GM21367 (cell line): Measurements from ENCODE around the gene PPM1J.

Experiments used
- ATAC-seq: cut with Tn5 transposase; IDR thresholded peaks from one replicate; pipeline ENCODE4 v1.9.1; 2021; ENCODE audit not compliant: unreplicated experiment

PPM1J gene

DNA sequence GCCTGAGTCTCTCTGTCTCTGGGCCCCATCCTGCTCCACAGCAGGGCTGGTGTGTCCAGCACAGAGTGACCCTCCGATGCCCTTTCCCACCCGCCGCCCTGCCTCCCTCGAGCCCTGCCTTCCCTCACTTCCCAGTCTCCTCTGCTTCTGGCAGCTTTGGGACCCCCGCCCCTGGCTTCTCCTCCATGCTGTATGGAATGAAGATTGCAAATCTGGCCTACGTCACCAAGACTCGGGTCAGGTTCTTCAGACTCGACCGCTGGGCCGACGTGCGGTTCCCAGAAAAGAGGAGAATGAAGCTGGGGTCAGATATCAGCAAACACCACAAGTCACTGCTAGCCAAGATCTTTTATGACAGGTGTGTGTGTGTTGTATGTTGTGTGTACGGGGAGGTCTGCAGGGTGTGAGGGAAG is 26.3 kb downstream of the PPM1J start:
- ATAC-seq, result no peak

DNA sequence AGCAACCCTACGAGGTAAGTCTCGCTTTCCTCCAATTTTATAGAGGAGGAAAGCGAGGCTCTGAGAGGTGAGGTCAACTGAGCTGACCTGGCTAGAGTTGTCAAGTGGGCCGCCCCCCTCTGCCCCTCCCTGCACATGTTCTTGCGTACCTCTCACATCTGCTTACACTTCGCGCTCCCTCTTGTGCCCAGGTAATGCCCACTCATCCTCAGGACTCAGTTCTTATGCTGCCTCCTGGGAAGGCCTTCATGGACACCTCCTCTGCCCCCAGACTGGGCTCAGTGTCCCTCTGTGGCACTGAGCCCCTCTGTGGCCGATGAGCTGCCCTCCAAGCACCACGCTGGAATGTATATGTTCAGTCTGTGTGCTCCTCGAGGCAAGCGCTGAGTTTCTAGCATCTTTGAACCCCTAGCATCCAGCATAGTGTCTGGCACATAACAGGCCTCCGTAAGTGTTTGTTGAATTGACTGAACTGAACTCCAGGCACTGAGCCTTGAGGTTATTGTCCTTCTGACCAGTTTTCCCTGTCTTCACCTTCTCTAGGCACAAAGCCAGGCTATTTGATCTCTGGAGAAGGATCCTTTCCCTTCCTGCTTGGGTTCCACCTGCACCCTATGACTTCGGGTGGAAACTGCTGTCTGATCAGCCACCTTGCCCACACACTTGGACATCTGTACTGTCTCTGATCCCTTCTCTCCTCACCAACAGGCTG is 27.2 kb downstream of the PPM1J start:
- ATAC-seq, result no peak

DNA sequence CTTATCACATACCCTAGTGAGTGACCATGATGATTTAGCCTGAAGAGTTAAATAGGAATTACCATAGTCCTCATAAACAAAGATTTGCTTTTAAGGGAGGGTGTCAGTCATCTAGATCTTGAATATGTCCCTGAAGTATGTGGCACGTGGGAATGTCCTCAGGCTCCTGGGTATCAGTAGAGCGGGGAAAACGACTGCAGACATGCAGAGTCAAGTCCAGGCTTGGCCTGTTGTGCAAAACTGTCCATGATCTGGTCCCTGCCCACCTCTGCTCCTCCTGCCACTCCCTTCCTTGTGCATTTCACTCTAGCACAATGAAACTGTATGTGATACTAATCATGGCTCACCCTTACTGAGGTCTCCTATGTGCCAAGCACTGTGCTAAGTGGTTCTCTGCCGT is 27.8 kb downstream of the PPM1J start:
- no peak for ATAC-seq

DNA sequence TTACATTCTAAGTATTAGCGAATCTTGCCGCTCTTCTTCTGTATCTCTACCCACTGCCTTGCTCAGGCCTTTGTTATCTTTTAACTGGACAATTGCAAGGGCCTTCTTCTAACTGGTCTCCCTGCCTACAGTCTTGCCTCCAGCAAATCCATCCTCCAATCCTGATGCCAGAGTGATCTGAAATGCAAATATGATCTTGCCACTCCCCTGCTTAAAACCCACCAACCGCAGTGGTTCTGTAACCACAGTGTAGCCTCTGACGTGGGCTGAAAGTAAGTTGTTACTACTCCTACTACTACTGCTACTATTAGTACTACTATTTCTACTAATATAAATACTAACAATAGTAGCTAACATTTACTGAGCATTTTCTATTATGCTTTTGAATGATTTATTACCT is 28.3 kb downstream of the PPM1J start:
- no peak for ATAC-seq

DNA sequence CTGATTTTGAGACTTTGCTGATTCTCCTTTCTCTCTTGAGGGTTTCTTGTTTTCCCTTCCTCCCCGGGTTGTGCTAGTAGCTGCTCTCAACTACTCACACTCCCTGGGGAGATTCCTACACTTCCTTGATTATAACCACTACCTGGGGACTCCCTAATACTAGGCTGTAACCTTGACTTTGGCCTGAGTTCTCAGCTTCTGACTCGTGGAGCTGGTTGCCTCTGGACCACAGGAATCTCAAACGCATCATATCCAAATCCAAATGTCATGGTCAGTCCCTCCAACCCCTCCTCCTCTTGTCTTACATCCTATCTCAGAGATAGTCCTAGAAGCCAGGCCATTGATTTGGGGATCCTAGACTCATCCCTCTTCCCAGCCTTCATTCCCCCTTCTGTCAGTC is 28.7 kb downstream of the PPM1J start:
- ATAC-seq, result no peak

DNA sequence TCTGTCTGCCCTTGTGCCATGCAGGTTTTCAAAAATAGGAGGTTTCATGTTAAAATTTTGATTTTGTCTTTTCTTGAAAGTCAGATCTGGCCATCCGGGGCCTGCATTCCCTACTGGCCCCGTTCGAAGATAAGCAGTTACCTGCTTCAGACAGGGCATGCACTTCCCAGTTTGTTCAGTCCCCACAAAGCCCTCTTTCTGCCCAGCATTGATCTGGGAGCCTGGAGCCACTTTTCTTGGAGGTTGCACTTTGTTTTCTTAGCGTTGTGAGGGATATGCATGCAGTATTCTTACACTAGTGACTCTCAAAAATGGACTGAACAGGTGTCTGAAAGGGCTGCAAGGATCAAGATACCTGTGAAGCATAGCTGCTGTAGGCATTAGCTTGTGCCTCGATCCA is 29.2 kb downstream of the PPM1J start:
- ATAC-seq, result no peak

DNA sequence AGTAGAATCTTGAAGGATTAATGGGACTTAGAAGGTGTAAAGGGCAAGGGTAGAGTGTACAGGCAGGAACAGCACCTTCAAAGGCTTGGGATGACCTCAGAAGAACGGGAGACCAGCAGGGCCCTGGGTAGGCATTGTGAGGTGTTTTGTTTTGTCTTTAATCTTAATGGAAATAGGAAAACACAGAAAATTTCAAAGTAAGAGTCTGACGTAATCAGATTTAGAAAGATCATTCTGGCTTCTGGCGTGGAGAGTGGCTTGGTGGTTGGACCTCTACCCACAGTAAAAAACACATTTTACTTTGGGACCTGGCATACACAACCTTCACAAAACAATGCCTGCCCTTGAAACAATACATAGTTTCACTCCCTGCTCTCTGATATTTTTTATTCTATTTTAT is 36.5 kb downstream of the PPM1J start:
- ATAC-seq, result no peak

DNA sequence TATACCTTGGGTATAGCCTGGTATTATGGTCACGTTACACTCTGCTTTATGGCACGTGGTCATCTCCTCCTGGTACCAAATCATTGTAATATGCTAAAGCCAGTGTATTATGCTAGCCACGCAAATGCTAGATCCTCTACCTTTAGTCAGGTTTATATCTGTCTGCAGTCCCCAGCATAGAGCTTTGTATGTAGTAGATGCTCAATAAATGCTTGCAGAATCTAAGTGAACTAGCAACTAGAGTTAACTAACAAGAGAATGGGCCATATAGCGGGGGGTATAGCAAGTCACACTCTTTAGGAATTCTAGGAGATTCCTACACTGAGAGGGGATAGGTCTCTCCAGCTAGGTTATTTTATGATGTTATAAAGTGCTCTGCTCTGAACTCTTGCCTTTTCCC is 37.6 kb downstream of the PPM1J start:
- ATAC-seq, result no peak

DNA sequence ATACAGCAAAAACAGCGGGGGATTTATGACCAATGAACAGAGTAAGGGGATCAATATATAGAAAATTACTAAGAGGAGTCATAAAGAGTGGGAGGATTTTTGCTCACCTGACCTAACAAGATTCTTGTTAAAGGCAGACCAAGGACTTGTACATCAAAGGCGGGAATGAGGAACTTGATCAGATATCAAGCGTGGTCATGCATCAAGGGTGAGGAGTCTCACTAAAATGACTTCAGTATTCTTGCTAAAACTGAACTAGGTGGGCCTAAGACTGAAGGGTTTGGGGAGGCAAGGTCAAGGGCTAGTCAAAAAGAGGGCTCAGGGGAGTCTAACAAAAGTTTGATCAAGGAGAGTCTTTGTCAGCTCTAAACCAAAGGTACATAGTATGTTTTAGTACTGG is 38.6 kb downstream of the PPM1J start:
- no peak for ATAC-seq

DNA sequence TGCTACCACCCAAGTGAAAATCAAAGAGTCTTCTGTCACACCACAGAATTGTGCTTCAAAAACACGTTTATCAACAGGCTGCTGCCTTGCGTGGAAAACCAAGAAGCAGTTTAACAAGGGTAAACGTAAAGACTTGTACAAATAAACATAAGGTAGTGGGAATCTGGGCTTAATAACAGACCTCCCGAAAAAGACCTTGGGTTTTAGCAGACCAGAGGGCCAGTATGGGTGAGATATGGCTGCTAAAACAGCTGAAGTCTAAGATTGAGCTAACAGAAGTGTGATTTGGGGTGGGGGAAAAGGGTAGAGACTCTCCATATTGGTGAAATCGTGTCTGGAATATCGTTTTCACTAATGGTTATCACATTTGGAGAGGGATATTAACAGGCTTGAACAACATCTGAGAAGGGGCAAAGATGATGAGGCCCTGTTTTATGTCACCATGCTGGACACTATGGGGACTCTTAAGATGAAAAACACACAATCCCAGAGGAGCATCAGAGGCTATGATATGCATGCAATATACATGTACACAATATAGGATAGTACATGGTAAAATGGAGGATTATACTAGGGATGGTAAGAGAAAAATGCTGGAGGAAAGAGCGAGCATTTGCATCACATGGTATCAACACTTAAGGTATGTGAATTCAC is 39.3 kb downstream of the PPM1J start:
- ATAC-seq, result no peak

DNA sequence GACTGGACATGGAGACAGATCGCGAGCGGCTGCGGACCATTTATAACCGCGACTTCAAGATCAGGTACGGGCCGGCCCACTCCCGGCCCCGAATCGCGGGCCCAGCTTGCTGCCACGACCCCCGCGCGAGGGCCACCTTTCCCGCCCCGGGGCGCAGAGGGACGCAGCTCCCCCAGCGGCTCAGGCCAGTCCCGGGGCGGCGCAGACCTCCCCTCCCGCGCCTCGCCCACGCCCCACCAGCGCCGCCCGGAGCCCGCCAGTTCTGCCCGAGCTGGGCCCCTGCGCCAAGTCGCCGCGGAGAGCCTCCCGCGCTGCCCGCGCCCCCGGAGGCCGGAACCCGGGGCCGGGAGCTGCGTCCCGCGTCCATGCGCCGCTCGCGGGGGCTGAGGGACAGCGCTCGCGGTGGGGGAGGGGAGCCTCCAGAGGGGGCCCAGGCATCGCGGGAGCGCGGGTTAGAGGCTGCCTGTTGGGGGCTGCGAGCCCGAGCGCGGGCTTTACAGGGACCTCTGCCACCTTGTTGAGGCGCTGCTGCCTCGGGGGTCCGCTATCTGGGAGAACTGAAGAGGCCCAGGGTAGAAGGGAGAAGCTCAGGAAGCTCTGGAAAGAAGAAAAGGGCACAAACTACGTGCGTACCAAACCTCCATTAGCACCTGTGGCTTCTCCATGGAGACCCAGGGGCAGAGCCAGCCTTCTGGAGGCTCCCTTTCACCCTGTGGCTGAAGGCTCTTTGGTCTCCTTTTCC is 40.0 kb downstream of the PPM1J start:
- ATAC-seq, result no peak

DNA sequence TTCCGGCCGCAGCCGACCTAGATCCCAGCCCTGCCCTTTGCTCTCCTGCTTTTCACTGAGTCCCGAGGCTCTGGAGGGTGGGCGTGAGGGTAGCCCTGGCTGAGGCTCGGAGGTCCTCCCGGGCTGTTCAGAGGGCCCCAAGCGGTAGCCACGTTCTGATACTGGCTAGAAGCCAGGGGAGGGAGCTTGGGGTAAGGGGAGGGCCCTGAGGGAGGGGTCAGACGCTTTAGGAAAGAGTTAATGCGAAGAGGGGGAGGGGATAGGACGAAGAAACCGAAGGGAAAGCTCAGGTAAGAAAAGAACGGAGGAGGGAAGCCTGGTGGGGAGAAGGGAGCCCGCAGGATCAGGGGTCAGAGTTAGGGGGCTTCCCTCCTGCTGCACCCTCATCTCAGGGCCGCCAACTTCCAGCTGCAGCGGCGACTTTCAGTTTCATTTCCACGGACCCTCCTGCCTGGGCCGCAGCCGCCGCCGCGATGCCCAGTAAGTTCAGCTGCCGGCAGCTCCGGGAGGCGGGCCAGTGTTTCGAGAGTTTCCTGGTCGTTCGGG is 40.6 kb downstream of the PPM1J start, which contains the start of gene MOV10:
TSS of gene MOV10 (plus strand) at position 220 of the 546 bp plus-strand sequence. CDS start at position 474, 254 bp downstream.
- no peak for ATAC-seq

DNA sequence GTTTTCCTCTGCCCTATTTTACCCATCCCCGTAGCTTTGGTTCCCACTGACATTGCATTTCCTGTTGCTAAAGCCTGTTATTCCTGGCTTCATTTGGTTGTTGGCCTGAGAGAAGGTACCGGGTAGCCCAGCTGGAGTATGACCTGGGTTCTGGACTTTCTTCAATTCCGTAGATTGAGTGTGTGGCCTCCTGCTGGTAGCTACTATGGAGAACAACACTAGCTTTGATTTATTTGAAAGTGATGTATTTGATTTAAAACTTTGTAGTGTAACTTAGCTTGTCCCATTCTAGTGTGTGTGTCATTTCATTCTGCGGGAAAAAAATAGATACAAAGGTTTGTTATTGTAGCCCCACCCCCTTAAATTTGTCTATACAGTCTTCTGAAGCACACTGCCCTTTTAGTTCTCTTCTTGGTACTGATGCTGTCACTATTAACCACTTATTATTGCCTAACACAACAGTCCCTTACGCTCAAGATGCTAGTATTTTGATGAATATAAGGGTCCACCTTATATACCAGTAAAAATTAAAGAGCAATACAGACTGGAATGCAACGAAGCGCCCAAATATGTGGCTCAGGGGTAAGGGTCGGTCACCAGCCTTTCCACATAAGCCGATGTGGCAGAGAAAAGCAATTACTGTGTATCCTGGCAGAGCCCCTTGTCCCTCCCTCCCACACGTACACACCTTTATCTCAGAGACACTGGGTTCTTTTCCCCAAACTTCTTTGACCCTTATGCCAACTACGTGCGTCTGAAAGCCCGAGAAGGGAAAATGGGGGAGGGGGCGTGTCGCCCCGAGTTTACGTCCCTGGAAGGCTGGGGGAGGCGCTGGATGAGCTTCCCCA is 41.3 kb downstream of the PPM1J start:
- ATAC-seq, result no peak

DNA sequence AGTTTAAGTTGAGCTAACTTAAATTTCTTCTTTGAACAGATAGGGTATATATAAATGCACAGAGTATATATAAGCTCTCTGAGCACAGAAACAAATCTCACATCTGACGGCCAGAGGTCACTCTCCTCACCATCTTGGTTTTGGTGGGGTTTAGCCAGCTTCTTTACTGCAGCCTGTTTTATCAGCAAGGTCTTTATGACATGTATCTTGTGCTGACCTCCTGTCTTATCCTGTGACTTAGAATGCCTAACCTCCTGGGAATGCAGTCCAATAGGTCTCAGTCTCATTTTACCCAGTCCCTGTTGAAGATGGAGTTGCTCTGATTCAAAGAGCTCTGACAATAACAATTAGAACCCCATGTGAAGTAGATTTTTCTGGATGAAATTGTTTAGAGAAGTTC is 42.3 kb downstream of the PPM1J start:
- ATAC-seq, result no peak

DNA sequence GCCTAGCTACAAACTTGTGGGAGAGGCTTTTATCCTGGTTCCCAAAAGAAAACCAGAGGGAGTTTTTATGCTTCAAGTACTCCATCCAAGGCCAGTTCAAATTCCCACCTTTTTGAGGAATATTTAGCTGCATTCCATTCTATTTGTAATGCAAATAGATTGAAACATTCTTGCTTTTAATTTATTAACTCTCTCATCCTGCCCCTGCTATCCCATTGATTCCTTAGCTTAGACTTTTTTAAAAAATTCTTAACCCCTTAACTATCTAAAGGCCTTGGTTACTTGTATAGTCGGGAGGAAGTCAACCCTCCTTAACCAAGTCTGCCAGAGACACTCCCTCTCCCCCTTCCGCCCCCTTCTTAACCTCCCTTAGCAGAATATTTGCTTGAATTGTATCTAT is 43.1 kb downstream of the PPM1J start:
- no peak for ATAC-seq

DNA sequence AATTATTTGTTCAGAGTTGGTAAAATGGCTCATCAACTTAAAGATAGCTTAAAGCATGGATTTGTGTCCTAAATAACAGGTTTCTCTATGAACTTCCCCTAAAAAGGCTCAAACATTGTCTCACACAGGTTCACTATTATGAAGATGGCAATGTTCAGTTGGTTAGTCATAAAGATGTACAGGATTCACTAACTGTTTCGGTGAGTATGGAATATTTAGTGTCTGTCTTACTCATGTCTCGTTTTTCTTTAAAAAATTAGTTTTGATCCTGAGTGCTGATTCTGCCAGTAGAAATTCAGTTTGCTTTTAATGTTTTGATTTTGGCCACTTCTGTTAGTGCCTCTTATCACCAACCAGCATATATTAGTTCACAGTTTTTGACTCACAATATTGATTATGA is 48.2 kb downstream of the PPM1J start:
- ATAC-seq, result no peak

DNA sequence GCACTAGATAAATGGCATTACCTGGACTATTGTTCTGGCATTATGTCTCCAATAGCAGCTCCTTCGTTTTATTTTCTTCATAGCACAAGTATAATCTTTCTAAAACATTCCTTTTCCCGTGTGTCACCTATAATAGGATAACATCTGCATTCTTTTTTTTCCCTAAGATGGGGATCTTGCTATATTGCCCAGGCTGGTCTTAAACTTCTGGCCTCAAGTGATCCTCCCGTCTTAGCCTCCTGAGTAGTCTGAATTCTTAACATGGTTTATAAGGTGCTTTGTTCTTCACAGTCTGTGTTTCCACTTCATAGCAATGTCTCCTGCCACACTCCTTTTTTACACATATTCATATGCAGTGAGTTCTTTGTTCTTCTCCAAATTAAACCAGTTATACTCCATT is 49.3 kb downstream of the PPM1J start:
- ATAC-seq, result no peak
